GM18508 (cell line): ENCODE results near the gene CEP72.

Experiments used
- ATAC-seq: cut with Tn5 transposase; IDR thresholded peaks from one replicate; pipeline ENCODE4 v1.9.1; 2021; ENCODE audit warnings: moderate number of reproducible peaks; ENCODE audit not compliant: insufficient read depth, unreplicated experiment

CEP72 gene

DNA sequence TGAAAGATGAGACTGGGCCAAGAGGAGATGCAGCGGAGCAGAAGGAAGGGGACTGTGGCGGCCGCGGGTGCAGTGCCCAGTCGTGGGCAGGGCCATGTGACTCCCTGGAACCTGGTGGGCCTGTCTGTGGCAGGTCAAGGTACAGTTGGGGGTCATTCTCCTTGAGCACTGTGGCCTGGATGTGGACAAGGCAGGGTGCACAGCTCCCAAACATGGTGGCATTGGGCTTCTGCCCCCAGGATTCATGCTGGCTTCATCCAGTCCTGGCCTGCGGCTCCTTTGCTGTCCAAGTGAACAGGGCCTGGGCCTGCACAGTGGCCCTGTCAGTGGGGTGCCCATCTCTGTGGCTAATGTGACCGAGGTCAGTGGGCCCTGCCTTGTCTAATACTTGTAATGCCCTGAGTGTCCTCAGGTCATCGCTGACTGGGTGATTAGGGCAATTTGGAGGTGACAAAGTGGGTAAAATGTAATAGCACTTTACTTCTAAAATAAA, 39.9 kb downstream of the CEP72 start:
- no peak for ATAC-seq

- no peak for ATAC-seq
Observed at GRCh38 chr5:652773-653350, 40.7 kb downstream of the CEP72 start.

- no peak for ATAC-seq
Observed at GRCh38 chr5:654071-654778, 42.1 kb downstream of the CEP72 start.

DNA sequence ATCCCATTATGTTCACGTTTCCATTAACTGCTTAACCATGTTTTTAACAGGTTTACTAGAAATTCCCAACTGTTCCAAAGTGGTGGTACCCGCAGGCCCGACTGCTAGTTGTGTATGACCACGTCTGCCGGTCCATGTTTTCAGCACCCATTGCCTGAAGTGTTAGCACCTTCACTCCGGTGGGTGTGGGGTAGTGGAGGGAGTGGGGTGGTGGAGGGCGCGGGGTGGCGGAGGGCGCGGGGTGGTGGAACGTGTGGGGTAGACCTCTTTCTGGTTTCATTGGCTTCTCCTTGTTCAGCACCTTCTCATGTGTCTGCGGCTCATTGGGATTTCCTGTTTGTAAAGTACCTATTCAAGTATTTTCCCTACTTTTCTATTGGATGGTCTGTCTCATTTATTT, 43.3 kb downstream of the CEP72 start:
- ATAC-seq: no peak

GRCh38 chr5:657570-657969, 45.4 kb downstream of the CEP72 start:
- ATAC-seq: no peak

GRCh38 chr5:658103-658502, 46.0 kb downstream of the CEP72 start:
- ATAC-seq: no peak

GRCh38 chr5:659496-660263, 47.5 kb downstream of the CEP72 start:
- no peak for ATAC-seq

DNA sequence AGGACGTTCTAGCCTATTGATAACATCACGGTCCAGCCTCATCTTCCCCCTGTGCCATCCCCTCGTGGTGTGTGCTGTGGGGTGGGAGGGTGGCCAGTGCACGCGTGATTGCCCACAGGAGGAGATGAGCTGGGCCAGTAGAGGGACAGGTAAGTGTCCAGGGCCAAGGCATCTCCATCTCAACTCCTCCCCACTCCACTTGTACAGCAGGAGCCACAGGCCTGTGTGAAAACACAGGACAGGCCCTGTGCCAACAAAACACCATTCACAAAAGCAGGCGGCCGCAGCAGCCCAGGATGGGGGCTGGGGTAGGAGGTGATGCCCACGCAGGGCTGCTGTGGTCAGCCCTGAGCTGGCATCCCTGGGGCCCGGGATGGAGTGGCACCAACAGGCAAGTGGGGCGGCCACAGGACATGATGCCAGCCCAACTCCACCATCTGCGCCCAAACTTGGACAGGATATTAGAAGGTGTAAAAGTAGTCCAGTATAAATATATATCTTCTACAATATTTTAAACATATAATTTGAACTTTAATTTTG, 48.4 kb downstream of the CEP72 start:
- no peak for ATAC-seq

DNA sequence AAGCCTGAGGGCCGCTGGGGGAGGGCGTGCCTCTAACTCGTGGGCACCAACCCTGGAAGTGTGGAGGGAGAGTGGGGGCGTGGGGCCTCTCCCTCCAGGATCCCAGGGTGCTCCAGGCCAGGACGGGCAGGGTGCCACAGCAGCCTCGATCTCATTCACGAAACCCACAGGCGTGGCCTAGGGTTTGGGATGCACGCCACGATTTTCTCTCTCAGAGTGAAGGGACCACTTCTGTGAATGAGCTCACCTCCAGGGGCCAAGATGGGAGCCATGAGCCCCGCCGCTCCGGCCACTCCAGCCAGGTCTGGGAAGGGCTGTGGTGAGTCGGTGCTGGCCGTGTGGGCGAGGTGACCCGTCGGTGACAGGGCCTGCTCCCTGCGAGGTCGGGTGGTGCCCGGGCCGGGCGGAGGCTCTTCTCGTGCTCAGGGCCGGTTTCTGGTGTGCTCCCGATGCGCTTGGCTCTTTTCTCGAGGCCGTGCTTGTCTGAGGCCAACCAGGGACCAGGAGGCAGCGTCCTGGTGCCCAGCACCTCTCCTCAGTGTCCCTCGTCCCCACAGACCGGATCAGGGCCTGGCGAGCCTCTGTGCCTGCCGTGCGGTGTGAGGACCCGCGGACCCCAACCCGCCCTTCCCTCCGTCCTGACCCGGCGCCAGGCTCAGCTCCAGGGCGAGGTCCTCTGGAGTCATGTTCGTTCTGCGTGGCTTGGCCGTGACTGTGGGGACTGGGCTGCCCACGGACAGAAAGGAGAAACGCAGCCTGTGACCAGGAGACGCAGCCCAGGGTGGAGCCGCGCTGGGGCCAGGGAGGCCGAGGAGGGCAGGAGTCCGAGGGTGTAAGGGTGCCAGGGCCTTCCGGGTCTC, 50.0 kb downstream of the CEP72 start:
- no peak for ATAC-seq

DNA sequence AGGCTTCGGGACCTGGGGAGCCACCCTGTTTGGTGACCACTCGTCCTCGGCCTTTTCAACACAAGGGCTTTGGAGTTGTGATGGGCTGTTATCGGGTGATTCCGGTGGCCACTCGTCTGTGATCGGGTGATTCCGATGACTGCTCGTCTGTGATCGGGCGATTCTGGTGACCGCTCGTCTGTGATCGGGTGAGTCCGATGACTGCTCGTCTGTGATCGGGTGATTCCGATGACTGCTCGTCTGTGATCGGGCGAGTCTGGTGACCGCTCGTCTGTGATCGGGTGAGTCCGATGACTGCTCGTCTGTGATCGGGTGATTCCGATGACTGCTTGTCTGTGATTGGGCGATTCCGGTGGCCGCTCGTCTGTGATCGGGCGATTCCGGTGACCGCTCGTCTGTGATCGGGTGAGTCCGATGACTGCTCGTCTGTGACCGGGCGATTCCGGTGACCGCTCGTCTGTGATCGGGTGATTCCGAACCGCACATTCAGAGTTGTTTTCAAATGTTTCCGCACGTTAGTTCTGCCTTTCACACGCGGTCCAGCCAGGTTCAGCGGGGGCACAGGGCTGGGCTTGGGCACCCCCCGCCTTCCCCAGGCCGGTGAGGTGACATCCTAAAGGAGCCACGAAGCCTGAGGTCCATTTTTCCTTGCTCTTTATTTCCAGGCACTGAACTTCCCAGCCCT, 50.8 kb downstream of the CEP72 start:
- no peak for ATAC-seq

DNA sequence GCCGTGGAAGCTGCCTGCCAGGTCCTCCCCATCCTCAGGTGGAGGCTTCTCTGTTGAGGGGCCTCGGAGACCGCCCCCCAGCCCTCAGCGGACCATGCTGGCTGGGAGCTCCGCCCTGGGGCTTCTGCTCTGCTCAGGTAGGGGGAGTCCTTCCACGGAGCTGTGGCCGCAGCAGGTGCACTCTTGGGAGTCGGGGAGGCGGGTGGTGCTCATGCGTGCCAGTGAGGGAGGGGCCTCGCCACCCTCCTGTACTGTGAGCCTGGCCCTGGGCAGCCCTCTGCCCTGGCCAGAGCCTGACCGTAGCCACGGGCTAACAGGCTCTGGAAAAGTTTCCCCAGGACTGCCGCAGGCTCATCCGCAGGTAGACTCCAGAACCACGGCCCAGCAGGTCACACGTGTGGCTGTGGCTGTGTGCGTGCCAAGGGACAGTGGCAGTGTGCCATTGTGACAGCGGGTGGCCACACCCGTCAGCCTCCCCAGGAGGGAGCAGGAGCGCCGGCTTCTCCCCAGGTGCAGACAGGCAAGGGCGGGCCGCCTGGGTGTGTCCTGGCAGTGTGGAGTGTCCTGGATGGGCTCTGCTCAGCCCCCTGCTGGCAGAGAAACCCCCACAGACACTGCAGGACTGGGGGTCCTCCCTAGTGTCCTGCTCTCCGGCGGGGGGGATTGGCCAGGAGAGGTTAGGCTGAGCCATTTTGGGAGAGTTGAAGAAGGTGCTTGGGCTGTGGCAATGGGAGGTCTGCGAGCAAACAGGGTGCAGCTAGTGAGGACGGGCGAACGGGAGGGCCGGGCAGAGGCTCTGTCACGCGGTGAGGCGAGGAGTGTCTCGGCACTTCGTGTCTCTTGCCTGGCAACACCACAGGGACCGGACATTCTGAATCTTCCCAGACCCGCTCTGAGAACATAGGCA, 51.5 kb downstream of the CEP72 start:
- no peak for ATAC-seq

GRCh38 chr5:664343-664993, 52.3 kb downstream of the CEP72 start:
- ATAC-seq: no peak

- ATAC-seq: no peak
Observed at GRCh38 chr5:664994-665360, 52.8 kb downstream of the CEP72 start.

GRCh38 chr5:665541-665955, 53.4 kb downstream of the CEP72 start:
- ATAC-seq: no peak

DNA sequence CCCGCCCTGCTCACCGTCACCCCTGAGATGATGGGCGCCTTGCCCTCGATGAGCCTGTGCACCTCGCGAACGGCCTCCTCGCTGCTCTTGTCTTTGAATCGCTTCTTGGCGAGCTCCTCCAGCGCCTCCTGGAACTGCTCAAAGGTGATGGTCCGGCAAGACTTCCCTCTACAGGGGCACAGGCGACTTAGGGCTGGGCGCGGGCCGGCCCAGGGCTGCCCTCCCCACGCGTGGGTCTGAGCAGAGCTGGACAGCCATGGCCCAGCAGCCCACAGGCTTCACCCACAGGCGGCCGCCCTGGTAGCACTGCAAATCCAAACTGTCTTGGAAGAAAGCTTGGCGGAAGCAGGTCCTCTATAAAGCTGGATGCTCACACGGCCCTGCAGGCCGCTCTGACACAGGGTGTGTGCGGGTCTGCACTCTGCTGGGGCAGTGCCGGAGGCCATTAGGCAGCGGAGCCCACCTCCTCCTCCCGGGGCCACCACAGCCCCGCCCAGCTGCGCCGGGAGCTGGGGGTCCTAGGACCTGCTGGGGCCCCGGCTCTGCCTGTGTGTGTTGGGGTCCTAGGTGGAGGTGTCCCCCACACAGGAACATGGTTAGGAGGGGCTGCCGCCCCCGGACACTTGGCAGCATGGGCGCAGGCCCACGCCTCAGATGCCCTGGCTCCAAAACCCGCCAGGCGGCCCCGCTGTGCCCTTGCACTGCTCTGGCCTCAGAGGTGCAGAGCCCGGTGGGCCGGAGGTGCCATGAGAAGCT, 54.0 kb downstream of the CEP72 start:
- ATAC-seq: no peak

DNA sequence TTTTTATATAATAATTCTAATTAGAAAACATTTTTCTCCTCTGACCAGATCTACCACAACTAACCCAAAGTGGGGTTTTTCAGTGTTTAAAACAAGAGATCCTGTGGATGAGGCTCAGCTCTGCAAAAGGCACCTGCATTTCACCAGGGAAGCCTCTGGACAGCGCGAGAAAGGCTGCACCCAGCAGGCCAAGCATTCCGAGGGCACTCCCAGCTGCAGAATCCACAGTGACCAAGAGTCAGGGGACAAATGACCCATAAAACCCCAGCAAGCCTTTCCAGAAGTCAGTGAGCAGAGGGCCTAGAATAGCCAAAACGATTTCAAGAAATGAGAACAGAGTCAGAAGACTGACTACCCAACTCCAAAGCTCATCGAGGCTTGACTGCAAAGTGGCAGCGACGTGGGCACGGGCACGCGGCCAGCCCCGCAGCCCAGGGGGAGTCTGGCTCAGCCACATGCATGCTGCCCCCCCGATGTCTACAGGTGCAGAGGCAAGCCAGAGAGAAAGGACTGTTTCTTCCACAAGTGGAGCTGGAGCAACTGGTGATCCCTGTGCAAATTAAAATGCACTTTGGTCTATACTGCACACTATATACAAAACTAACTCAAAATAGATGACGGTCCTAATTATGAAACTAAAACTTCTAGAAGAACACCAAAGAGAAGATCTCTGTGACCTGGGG, 54.8 kb downstream of the CEP72 start:
- no peak for ATAC-seq
